GM12874 (cell line): ENCODE measurements around the gene TBC1D22A.

ENCODE experiments used
- CTCF ChIP-seq: IDR thresholded peaks from 2 replicates; pipeline ENCODE4 v1.5.1; 2011; ENCODE audit warnings: low read depth, mild to moderate bottlenecking, control low read depth, low read length, moderate library complexity; ENCODE audit not compliant: insufficient read depth

The TBC1D22A gene

GRCh38 chr22:47080100-47080499 lies 317.6 kb downstream of the TBC1D22A start:
- TF ChIP-seq CTCF: no peak

- TF ChIP-seq CTCF: no peak
These were observed 320.1 kb downstream of the TBC1D22A start for GRCh38 chr22:47082505-47082904.

- TF ChIP-seq CTCF: no peak
These were observed 321.0 kb downstream of the TBC1D22A start for GRCh38 chr22:47083379-47083986.

- TF ChIP-seq CTCF: no peak
These were observed 321.8 kb downstream of the TBC1D22A start for GRCh38 chr22:47084226-47084625.

GRCh38 chr22:47086596-47087248 lies 324.3 kb downstream of the TBC1D22A start:
- no peak for TF ChIP-seq CTCF

- TF ChIP-seq CTCF: no peak
These were observed 326.2 kb downstream of the TBC1D22A start for GRCh38 chr22:47088480-47089158.

GRCh38 chr22:47089374-47089773 lies 326.9 kb downstream of the TBC1D22A start:
- no peak for TF ChIP-seq CTCF
